Suppressor macrophage treated with lipopolysaccharide for 4 hours (primary cell): ENCODE measurements around the gene CWC25.
A peak's percentile ranks its signal among the peaks of the same experiment; 100 is the strongest.
"Not testable (repeated sequence)": the region's sequence is repeated elsewhere in the genome, so short reads cannot be mapped to it uniquely, and the experiment has no call there.

Experiments
- DNase-seq: peaks from one replicate; pipeline ENCODE4 v3.0.0-alpha.2; 2020

The CWC25 gene

GRCh38 chr17:38824899-38825761, at the start of gene CWC25:
TSS of gene CWC25 (minus strand) at chr17:38825321. CDS start at chr17:38825183, 138 bp downstream.
- DNase-seq: peak; percentile 97

- DNase-seq: no peak
Measured at GRCh38 chr17:38873640-38874380, 48.7 kb upstream of the CWC25 start.

DNA sequence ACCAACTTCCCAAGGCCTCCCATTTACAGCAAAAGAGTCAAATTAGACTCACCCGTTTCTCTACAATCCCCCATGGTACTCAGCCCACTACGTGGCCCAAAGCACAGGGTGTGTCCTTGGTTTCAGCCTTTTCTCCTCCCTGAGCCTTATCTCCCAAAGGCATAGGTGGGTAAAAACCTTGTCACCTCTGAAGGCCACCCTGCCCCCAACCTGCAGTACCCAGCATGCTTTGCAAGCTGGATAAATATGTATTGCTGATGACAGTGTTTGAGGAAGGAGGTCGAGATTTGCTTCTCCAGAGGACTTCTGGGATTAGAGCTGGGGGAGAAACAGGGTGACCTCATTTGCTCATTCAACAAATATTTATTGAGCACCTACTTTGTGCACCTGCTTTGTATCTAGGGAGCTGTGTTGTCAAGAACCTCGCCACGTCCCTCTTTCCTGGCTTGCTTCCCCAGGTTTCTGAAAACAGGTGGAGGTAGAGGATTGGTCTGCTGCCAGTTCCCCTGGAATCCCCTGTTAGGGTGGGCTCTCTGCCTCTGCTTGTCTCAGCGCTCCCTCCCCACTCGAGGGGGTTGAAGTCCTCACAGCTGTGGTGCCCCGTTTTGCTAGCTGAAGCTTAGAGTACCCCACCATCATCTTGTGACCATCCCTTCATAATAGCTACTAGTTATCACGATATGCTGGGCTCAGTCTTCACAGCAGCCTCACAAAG, 47.7 kb upstream of the CWC25 start:
- no peak for DNase-seq

- peak; percentile 61 for DNase-seq
Measured at GRCh38 chr17:38872027-38872511, 46.9 kb upstream of the CWC25 start.

GRCh38 chr17:38871247-38872015, 46.3 kb upstream of the CWC25 start:
- DNase-seq: peak; percentile 79

- peak; percentile 41 for DNase-seq
Measured at GRCh38 chr17:38870259-38871165, 45.4 kb upstream of the CWC25 start.

DNA sequence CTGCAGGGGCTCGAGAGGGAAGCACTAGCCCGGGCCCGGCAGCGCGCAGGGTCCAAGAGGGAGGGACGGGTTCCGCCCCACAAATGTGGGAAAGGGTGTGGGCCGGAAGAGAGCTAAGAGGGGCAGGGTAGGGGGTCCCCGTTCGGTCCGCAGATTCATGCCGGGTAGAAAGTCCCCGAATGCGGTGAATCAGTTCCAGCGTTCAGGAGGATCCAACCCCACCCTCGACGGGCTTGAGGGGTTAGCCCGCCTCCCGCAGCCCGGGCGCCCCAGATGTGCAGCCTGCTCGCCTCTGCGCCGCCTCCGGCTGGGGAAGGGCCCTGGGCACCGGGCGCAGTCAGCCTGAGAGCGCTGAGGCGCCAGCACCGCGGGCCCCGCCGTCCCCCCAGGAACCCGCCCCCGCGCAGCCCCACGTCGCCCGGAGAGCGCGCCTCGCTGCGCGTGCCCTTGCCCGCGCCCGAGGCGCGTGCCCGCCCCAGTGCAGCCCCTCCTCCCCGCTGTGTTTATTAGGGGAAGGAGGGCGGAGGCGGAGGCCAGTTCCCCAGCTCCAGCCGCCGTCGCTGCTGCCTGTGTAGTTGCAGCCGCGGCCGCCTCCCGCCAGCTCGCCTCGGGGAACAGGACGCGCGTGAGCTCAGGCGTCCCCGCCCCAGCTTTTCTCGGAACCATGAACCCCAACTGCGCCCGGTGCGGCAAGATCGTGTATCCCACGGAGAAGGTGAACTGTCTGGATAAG, 44.6 kb upstream of the CWC25 start, which contains the start of gene LASP1:
Gene LASP1 (plus strand): TSS at position 533 of the 733 bp plus-strand sequence. CDS start 132 bp downstream, at position 665.
- DNase-seq: peak; percentile 91

DNA sequence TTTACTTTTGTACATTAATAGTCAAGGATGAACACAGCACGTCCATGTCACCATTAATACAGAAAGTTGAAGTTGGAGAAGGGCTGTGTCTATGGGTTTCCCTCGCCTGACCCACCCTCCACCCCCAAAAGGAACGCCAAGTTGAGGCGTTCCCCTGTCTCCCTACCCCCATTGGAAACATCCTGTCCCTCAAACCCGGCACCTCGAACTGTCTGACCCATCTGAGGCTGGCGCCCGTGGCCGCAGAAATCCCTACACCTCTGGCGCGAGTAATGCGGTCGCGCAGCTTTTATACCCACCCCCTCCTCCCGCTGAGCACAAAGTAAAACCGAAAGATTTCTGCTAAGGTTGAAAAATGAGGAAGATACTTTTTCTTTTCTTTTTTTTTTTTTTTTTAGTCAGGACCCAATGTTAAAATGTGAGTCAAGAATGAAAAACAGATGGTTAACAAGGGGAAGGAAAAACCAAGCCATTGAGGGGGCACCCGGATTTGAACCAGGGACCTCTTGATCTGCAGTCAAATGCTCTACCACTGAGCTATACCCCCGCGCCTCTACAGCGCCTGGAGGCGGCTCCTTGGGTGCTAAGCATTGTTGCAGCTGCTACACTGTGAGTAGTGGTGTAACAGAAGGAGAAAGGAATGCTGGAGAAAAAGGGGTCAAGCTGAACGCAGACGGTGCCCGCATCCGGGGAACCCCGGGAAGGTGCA, 43.9 kb upstream of the CWC25 start:
- DNase-seq: peak; percentile 93

DNA sequence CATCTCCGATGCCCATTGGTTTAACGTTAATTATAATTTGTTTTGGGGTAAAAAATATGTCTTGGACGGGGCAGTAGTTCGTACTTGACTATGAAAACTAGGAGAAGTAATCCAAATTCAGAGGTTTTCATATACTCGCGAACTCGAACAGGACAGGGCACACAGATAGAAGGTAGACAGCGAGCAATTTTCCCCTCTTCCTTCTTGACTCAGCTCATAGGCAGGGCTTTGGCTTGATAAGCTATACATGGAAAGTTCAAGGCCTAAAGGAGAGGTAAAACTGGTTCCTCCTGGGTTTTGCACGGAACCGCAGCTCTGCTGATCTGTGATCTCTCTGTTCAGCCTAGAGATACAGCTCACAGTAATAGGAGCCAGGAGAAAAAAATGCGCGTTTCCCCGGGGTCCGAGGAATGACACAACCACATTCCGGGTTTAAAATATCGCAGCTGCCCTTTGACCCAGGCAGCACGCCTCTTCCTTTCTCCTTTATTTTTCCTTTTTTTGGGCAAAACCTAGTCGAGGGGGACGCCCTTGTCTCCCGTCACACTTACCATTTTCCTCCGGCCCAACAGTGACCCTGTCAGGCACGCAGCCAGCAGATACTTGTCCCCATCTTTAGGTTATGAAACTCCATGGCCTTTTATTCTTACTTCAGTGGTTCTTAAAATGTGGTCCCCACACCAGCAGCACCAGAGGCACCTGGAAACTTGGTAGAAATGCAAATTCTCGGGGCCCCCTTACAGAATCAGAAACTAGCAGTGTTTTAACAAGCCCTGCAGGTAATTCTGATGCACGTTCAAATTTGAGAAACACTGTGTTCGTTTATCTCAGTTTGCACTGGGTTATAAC, 43.1 kb upstream of the CWC25 start:
- no peak for DNase-seq

DNA sequence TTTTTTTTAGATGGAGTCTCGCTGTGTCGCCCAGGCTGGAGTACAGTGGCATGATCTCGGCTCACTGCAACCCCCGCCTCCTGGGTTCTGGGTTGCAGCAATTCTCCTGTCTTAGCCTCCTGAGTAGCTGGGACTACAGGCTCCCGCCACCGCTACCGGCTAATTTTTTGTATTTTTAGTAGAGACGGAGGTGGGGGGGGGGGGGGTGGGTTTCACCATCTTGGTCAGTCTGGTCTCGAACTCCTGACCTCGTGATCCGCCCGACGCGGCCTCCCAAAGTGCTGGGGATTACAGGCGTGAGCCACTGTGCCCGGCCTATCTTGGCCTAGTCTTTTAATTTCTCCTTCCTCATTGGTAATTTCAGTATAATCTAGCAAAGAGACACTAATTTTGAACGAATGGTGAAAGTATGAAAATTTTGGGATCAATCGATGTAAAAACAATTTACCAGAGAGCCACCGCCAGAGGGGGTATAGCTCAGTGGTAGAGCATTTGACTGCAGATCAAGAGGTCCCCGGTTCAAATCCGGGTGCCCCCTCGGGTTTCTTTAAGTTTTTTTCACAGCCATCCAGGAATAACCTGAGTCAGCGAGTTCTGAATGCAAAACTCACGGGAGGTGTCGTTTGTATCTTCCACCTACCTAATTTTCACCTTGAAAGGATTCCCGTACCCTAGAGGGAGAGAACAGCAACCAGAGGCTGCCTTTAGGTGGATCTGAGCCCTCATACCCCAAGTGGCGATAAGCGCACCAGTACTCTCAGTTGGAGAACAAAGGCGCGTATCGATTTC, 42.3 kb upstream of the CWC25 start:
- DNase-seq: peak; percentile 76

GRCh38 chr17:38864636-38865398, 39.7 kb upstream of the CWC25 start:
- DNase-seq: no peak

DNA sequence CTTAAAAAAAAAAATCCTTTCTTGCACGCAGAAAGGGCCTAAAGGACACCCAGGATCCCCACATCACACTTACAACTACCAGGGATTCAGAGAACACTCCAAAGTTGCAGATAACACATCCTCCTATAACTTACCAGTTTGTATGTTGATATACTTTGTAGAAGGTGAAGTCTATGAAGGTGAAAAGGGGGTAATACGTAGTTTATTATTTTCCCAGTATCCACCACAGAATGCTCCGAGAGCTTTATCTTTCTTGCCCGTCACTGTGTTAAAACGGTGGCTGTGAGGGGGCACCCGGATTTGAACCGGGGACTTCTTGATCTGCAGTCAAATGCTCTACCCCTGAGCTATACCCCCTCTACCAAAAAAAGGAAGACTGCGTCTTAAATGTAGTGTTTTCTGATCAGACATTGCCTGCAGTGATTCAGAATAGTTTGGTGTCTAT, 36.3 kb upstream of the CWC25 start:
- no peak for DNase-seq

GRCh38 chr17:38857271-38857670, 32.1 kb upstream of the CWC25 start:
- no peak for DNase-seq

- not testable (repeated sequence) for DNase-seq
Measured at GRCh38 chr17:38855101-38855714, 30.1 kb upstream of the CWC25 start.

DNA sequence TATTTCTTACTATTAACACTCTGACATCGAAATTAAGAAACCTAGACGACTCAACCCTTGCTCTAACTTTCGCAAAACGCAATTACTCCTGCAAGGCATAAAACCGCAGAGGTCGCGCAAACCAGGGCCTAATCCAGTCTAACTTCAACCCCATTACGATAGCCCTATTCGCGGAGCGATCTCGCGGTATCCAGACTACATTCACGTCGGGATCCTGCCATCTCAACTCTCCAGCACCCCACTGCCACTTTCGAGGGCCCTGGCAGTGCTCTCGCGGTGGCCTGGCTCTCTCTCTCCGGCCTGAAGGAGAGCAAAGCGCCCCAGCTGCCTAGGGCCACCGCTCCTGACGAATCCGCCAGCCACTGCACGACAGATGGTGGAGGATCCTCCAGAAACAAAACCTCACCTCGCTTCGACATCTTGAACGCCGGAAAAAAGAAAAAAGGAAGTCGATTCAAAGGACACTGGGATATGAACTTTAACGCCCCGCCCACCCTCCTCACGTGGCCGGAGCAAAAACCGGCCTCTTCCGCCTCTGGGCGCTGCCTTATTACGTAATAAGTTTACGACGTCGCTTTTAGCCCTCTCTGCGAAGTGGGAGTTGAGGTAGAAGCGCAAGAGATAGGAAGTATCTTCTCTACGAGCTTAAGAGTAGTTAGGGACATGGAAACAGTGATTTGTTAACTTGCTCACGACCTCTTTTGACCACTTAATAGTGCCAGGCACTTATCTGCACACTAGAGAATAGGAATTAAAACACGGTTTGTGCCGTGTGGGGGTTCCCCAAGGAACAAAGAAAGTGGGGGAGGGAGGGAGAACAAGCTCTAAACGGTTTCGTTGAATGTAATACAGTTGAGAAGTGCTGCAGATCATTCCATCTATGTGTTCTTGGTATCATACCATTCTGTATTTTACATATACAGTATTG, 28.4 kb upstream of the CWC25 start, which contains the start of gene RPL23:
Gene RPL23 (minus strand): TSS at position 430 of the 928 bp plus-strand sequence. CDS start 11 bp downstream, at position 419.
- DNase-seq: peak; percentile 99
